ENCODE results near the gene AMOT.

Gene AMOT

DNA sequence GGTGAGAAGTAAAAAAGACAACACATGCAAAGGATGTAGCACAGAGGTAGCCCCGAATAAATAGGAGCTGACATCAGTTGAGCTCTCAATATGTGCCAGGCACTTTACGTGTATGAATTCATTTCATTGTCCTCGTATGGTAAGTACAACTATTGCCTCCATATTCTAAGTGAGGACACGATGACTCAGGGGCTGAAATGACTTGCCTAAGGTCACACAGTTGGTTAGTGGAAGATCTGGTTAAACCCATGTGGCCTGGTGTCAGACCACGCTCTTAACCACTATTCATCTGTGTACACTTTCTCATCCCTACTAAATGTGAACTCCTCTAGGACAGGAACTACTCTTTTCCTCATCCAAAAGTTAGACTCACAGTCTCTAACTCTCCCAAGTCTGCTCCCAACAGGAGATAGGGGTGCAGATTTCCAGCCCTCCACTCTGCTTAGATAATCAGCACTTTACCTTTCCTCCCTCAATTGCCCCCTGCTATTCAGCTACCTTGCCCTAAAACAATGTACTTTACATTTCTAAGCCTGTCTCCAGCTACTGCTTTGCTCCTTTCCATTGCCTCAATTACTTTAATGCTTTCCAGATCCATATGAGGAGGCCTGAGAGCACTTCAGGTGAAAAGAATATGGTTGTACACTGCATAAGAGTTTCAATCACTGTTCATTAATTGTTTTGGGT, 102.1 kb downstream of the AMOT start:
- no peak for DNase-seq (ENCODE audit: low read depth, low spot score)

DNA sequence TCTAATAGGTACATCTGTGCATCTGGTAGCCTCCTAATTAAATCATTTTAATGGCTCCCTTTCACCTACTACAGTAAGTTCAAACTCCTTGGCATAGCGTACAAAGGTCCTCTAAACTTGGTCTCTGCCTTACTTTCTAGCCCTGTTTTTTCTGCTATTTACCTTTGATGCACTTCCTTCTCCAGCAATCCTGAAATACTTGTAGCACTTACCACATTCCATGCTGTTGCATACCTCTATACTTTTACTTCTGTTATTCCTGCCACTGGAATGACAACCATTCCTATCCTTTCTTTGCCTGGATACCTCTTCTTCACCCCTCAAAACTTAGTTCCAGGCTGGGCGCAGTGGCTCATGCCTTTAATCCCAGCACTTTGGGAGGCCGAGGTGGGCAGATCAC, 104.3 kb downstream of the AMOT start:
- DNase-seq (ENCODE audit: low read depth, low spot score), result no peak

DNA sequence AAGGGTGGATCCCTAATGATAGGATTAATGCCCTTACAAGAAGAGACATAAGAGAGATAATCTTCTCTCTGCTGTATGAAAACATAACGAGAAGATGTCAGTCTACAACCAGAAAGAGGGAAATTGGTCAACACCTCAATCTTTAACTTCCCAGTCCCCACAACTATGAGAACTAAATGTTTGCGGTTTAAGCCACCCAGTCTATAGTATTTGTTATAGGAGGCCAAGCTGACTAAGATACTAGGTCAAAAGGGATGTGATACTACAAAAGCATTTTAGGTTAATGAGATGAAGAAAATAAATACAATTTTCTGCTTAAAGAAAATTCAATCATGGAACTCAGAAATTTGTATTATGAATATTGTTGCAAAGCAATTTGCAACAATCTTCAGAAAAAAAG, 105.5 kb downstream of the AMOT start:
- DNase-seq (ENCODE audit: low read depth, low spot score), result no peak

DNA sequence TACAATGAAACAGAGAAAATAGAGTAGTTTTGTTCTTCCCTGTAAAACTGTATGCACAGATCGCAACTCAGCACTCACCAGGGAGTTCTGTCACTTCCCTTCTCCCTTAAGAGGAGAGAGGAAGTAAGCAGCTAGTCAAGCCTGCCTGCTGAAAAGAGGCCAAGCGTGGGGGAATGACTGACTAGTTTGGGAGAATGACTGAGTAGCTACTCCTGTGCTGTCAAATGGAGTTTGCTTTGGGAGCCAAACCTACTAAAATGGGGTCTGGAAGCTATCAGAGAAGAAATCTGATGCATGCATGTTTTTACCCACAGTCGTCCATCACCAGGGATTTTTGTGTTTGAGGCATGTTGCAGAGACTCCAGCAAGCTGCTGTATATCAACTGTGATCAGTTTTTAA, 106.3 kb downstream of the AMOT start:
- no peak for DNase-seq (ENCODE audit: low read depth, low spot score)

DNA sequence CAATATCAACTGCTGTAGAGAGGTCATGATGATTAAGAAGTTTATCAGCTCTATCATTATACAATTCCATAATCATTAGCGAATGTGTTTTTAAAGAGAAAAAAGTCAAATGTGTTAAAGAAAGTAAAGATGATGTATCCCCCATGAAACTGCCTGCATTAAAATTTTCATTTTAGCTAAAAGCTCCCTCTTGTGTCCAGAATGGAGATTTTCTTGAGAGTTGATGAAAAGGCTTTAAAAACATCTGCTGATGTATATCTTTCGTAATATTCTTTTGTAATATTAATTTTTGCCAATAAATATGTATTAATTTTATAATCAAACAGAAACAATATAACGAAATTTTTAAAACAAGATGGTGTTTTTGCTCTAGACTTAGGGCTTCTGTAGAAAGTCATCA, 108.8 kb downstream of the AMOT start:
- no peak for DNase-seq (ENCODE audit: low read depth, low spot score)
